ENCODE measurements around the gene POU3F1. TPM values are rescaled to one million over a fixed set of nuclear protein-coding genes. Genes with fewer than 3 reads are reported as not detected.

Gene POU3F1
- total RNA-seq, 1 experiment from 2014 or later, result 5.8 TPM

DNA sequence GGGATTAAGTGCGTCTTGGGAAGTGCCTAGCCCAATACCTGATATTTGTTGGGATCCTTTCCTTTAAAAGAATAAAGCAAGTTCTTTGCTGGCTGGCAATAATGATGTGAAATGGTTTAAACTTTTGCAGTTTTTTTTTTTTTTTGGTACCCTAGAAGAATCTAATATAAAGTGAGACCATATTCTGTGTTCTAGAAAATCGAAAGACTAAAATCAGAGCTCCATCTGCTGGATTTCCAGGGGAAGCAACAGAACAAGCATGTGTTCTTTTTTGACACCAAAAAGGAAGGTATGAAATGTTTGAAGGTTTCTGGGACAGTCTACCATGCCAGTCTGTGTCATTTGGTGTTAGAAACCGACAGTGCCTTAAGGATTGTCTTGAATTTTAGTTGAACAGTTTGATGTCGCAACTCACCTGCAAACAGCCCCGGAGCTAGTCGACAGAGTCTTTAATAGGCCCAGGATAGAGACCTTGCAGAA lies 27.7 kb downstream of the POU3F1 start:
- no peak overlapping the region for H2BK5ac ChIP-seq (ENCODE audit: insufficient read length, low read length)
- no peak overlapping the region for H3K9ac ChIP-seq (ENCODE audit: extremely low read depth, insufficient read length, low read length)
- no peak overlapping the region for H2BK15ac ChIP-seq (ENCODE audit: low read depth, low read length)
- no peaks in the 10 kb centered on the region for H3K9me3 Mint-ChIP-seq
- no peak overlapping the region for H3K4ac ChIP-seq (ENCODE audit: low read depth, low read length)
- WGBS (ENCODE audit: extremely low coverage, insufficient read length, low lambda C conversion rate), result no CpG with 5 or more reads among the region's 6 CpGs
- no peak overlapping the region for H4K91ac ChIP-seq (ENCODE audit: insufficient read length, low read depth, low read length)
- H3K4me1 Mint-ChIP-seq, result peaks cover 3 to 5% of the 10 kb centered on the region in 2 experiments; a peak in 3 of 4 replicates
- no peak overlapping the region for H2BK12ac ChIP-seq (ENCODE audit: insufficient read length, low read depth, low read length)
- no peak overlapping the region for H3K18ac ChIP-seq (ENCODE audit: insufficient read length, low read depth, low read length)
- no peak overlapping the region for H2AFZ ChIP-seq (ENCODE audit: low read length)
- H3K56ac ChIP-seq (ENCODE audit: insufficient read length, low read depth, low read length), result no peak overlapping the region
- no peaks in the 10 kb centered on the region for H3K27me3 Mint-ChIP-seq (ENCODE audit: low read depth)
- H2BK120ac ChIP-seq (ENCODE audit: low read depth, low read length, poor library complexity, severe bottlenecking), result no peak overlapping the region
- no peak overlapping the region for H3K4me3 Mint-ChIP-seq
- peaks cover 7% of the 10 kb centered on the region for H3K79me1 ChIP-seq (ENCODE audit: insufficient read depth, low read depth, low read length, poor library complexity, severe bottlenecking)
- no peaks in the 10 kb centered on the region for H3K9me3 ChIP-seq (ENCODE audit: control insufficient read depth, low read depth, low read length)
- H3K27ac Mint-ChIP-seq, result no peak overlapping the region
- no peak overlapping the region for H2AK5ac ChIP-seq (ENCODE audit: insufficient read length, low read length)
- no peaks in the 10 kb centered on the region for H3K23me2 ChIP-seq (ENCODE audit: insufficient read length, low read depth, low read length, poor library complexity, severe bottlenecking)
- no peak overlapping the region for H3K27ac ChIP-seq (ENCODE audit: insufficient read length, low read depth, low read length)
- H3T11ph ChIP-seq (ENCODE audit: low read length), result no peak overlapping the region
- H4K8ac ChIP-seq (replicated peaks; ENCODE audit: insufficient read length, low read depth, low read length), result no peak overlapping the region
- no peak overlapping the region for H2BK20ac ChIP-seq (ENCODE audit: low read depth, low read length, poor library complexity, severe bottlenecking)
- DNase-seq, result no peak
- peaks cover 32 to 83% (median 73%) of the 10 kb centered on the region in 3 experiments; a peak in 6 of 7 replicates for H3K36me3 Mint-ChIP-seq (ENCODE audit: insufficient read depth in 1 of 3, low read depth in 3 of 3)
- H4K20me1 ChIP-seq (ENCODE audit: control insufficient read depth, insufficient read depth, insufficient read length), result no peaks in the 10 kb centered on the region
- no peak overlapping the region for H3K23ac ChIP-seq (ENCODE audit: insufficient read length, low read depth, low read length)
- H3K14ac ChIP-seq (ENCODE audit: insufficient read depth, low read length), result no peak overlapping the region
- peak; percentile 67 for TF ChIP-seq CTCF (conservative IDR thresholded peaks at IDR 0.05)
- no peaks in the 10 kb centered on the region for H3K27me3 ChIP-seq (ENCODE audit: insufficient read depth, low read length)
- H3K79me2 ChIP-seq (ENCODE audit: insufficient read depth, low read length), result peaks cover 9% of the 10 kb centered on the region; the same call in 1 of the 2 replicates
- H3K4me1 ChIP-seq (ENCODE audit: insufficient read depth, low read length), result no peaks in the 10 kb centered on the region
- no peak overlapping the region for H3K4me2 ChIP-seq (ENCODE audit: insufficient read depth, insufficient read length, low read length)
- H4K5ac ChIP-seq (ENCODE audit: insufficient read length, low read depth, low read length), result no peak overlapping the region

All from H9 (cell line).